GM21717 (cell line): ENCODE results near the gene SGPP2.
A peak's percentile ranks its signal among the peaks of the same experiment; 100 is the strongest.
"Not testable (repeated sequence)": the region's sequence is repeated elsewhere in the genome, so short reads cannot be mapped to it uniquely, and the experiment has no call there.

Experiments used
- ATAC-seq: cut with Tn5 transposase; IDR thresholded peaks from one replicate; pipeline ENCODE4 v1.9.1; 2021; ENCODE audit warnings: mild to moderate bottlenecking, moderate library complexity; ENCODE audit not compliant: unreplicated experiment

The SGPP2 gene

GRCh38 chr2:222424729-222425671 lies 657 bp downstream of the SGPP2 start:
- peak; percentile 25 for ATAC-seq

GRCh38 chr2:222427646-222428301 lies 3.4 kb downstream of the SGPP2 start:
- ATAC-seq: peak; percentile 35

- no peak for ATAC-seq
Observed at GRCh38 chr2:222430071-222430470, 5.7 kb downstream of the SGPP2 start.

GRCh38 chr2:222430681-222431080 lies 6.3 kb downstream of the SGPP2 start:
- ATAC-seq: no peak

GRCh38 chr2:222431869-222432268 lies 7.5 kb downstream of the SGPP2 start:
- ATAC-seq: no peak

GRCh38 chr2:222433332-222434173 lies 9.2 kb downstream of the SGPP2 start:
- peak; percentile 83 for ATAC-seq

- ATAC-seq: peak; percentile 58
Observed at GRCh38 chr2:222434204-222434603, 9.9 kb downstream of the SGPP2 start.

GRCh38 chr2:222435400-222436039 lies 11.2 kb downstream of the SGPP2 start:
- ATAC-seq: not testable (repeated sequence)

- ATAC-seq: no peak
Observed at GRCh38 chr2:222436040-222436413, 11.7 kb downstream of the SGPP2 start.

GRCh38 chr2:222439692-222440091 lies 15.3 kb downstream of the SGPP2 start:
- no peak for ATAC-seq

- no peak for ATAC-seq
Observed at GRCh38 chr2:222440673-222441422, 16.5 kb downstream of the SGPP2 start.

- ATAC-seq: no peak
Observed at GRCh38 chr2:222442665-222443064, 18.3 kb downstream of the SGPP2 start.

GRCh38 chr2:222445227-222445626 lies 20.9 kb downstream of the SGPP2 start:
- no peak for ATAC-seq

- ATAC-seq: no peak
Observed at GRCh38 chr2:222447131-222447530, 22.8 kb downstream of the SGPP2 start.

- no peak for ATAC-seq
Observed at GRCh38 chr2:222448748-222449181, 24.4 kb downstream of the SGPP2 start.

GRCh38 chr2:222450021-222450420 lies 25.7 kb downstream of the SGPP2 start:
- ATAC-seq: no peak

- ATAC-seq: peak; percentile 99
Observed at GRCh38 chr2:222451224-222451674, 26.9 kb downstream of the SGPP2 start.

- ATAC-seq: no peak
Observed at GRCh38 chr2:222452422-222452950, 28.1 kb downstream of the SGPP2 start.

GRCh38 chr2:222456479-222457077 lies 32.2 kb downstream of the SGPP2 start:
- no peak for ATAC-seq
